ENCODE data around the gene ZNF674. TPM values are rescaled to one million over a fixed set of nuclear protein-coding genes. Genes with fewer than 3 reads are reported as not detected.
A peak's percentile ranks its signal among the peaks of the same experiment; 100 is the strongest.
"Not testable (repeated sequence)": the region's sequence is repeated elsewhere in the genome, so short reads cannot be mapped to it uniquely, and the experiment has no call there.

The ZNF674 gene
- total RNA-seq, 2 experiments from 2014 or later: 2.0 to 2.6 TPM

GRCh38 chrX:46531442-46531841 lies 13.8 kb downstream of the ZNF674 start:
- POLR2A ChIA-PET: no interaction called here

GRCh38 chrX:46530404-46530908 lies 14.8 kb downstream of the ZNF674 start:
- CTCF ChIA-PET; H3K4me3 Mint-ChIP-seq; H3K36me3 Mint-ChIP-seq (ENCODE audit: low read depth); H3K4me1 Mint-ChIP-seq; H3K27ac Mint-ChIP-seq; POLR2A ChIA-PET; DNase-seq; H3K9me3 Mint-ChIP-seq (ENCODE audit: low read depth); intact Hi-C loops (cut with DNase I, micrococcal nuclease); ATAC-seq; H3K27me3 Mint-ChIP-seq: not testable (repeated sequence)

More at GRCh38 chrX:46531442-46531841, 13.8 kb downstream of the ZNF674 start:
- H3K27ac Mint-ChIP-seq: no peak overlapping the region
- peaks cover 2% of the 10 kb centered on the region for H3K36me3 Mint-ChIP-seq (ENCODE audit: low read depth)
- H3K27me3 Mint-ChIP-seq: no peaks in the 10 kb centered on the region
- no peaks in the 10 kb centered on the region for H3K9me3 Mint-ChIP-seq (ENCODE audit: low read depth)
- CTCF ChIA-PET: interaction anchor here (0.6 kb wide), 1 partner anchor 9 kb away, joined by 3 read pairs; no protein-coding TSS in a partner anchor
- DNase-seq (no peak), ATAC-seq (no peak)
- intact Hi-C loops (cut with DNase I, micrococcal nuclease): no loop called here
- no peak overlapping the region for H3K4me3 Mint-ChIP-seq
- H3K4me1 Mint-ChIP-seq: no peaks in the 10 kb centered on the region

DNA sequence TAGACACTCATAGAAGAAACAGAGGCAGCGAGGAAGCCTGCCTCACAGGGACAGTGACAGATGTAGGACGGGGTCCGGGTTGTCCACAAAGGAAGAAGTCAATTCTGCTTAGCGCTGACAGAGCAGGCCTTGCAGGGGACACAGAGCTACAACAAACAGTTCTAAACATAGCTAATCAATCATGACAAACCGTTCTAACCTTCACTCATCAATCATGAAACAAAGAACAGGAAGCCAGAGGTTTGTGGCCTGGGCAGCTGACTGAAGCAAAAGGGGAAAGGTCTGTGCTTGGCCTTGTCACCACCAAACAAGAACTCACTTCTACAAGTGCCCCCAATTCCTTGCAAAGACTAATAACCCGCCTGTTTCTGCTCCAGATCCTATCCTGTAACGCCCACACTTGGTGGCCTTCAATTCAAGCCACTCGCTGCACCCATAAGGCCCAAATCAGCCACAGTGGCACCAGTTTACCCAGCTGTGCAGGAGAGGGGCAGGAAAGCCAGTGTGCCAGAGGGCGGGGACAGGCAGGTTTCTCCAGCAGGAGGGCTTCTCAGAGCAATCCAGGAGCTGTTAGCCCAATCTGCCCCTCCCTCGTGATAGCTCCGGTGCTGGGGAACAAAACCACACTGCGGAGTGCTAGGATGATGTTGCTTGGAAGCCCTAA lies 15.3 kb downstream of the ZNF674 start:
- DNase-seq; CTCF ChIA-PET; H3K27ac Mint-ChIP-seq; H3K4me1 Mint-ChIP-seq; POLR2A ChIA-PET; H3K9me3 Mint-ChIP-seq (ENCODE audit: low read depth); H3K4me3 Mint-ChIP-seq; H3K27me3 Mint-ChIP-seq; H3K36me3 Mint-ChIP-seq (ENCODE audit: low read depth); intact Hi-C loops (cut with DNase I, micrococcal nuclease); ATAC-seq: not testable (repeated sequence)

DNA sequence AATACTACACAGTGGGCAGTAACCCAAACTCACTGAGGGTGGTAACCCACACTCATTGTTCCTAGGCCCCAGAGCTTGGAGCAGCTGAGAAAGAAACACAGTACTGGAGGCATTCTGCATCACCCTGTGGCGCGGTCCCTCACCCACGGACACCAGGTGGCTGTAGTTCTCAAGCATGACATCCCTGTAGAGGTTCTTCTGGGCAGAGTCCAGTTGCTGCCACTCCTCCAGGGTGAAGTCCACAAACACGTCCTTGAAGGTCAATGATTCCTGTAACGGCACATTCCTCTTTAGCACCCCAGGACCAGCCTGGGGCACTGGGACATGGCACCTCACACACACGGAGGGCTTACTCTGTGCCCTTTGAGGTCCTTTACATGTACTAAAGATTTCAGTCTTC lies 16.6 kb downstream of the ZNF674 start:
- not testable (repeated sequence) for H3K9me3 Mint-ChIP-seq (ENCODE audit: low read depth)

GRCh38 chrX:46506076-46506475 lies 39.1 kb downstream of the ZNF674 start:
- Mint-ChIP-seq H3K4me3 (no peak overlapping the region), H3K27me3 (no peaks in the 10 kb centered on the region), H3K36me3 (ENCODE audit: low read depth) (peaks cover 32% of the 10 kb centered on the region), H3K4me1 (no peaks in the 10 kb centered on the region), H3K27ac (no peak overlapping the region), H3K9me3 (ENCODE audit: low read depth) (peaks cover 11% of the 10 kb centered on the region)
- ChIA-PET CTCF (no interaction called here), POLR2A (interaction anchor here (0.6 kb wide), 1 partner anchor 98 kb away, joined by 3 read pairs; no protein-coding TSS in a partner anchor)
- ATAC-seq: no peak
- DNase-seq: no peak
- intact Hi-C loops (cut with DNase I, micrococcal nuclease): no loop called here

More for the DNA sequence above, 16.6 kb downstream of the ZNF674 start:
- H3K4me1 Mint-ChIP-seq; H3K36me3 Mint-ChIP-seq (ENCODE audit: low read depth); H3K27me3 Mint-ChIP-seq; H3K4me3 Mint-ChIP-seq; ATAC-seq; H3K27ac Mint-ChIP-seq; POLR2A ChIA-PET; CTCF ChIA-PET; intact Hi-C loops (cut with DNase I, micrococcal nuclease); DNase-seq: not testable (repeated sequence)

- Mint-ChIP-seq H3K9me3 (ENCODE audit: low read depth) (peaks cover 21% of the 10 kb centered on the region), H3K27me3 (no peaks in the 10 kb centered on the region), H3K27ac (no peak overlapping the region), H3K4me1 (no peaks in the 10 kb centered on the region), H3K4me3 (no peak overlapping the region), H3K36me3 (ENCODE audit: low read depth) (peaks cover 46% of the 10 kb centered on the region)
- intact Hi-C loops (cut with DNase I, micrococcal nuclease): no loop called here
- ChIA-PET POLR2A (no interaction called here), CTCF (no interaction called here)
- no peak for DNase-seq
- no peak for ATAC-seq
Observed at GRCh38 chrX:46502848-46503247, 42.4 kb downstream of the ZNF674 start.

- ChIA-PET CTCF (no interaction called here), POLR2A (no interaction called here)
- Mint-ChIP-seq H3K36me3 (ENCODE audit: low read depth) (peaks cover 41% of the 10 kb centered on the region), H3K4me1 (no peaks in the 10 kb centered on the region), H3K27me3 (no peaks in the 10 kb centered on the region), H3K27ac (no peak overlapping the region), H3K9me3 (ENCODE audit: low read depth) (peaks cover 25% of the 10 kb centered on the region), H3K4me3 (no peak overlapping the region)
- intact Hi-C loops (cut with DNase I, micrococcal nuclease): no loop called here
- DNase-seq: no peak
- ATAC-seq: no peak
Observed at GRCh38 chrX:46500054-46500453, 45.2 kb downstream of the ZNF674 start.

DNA sequence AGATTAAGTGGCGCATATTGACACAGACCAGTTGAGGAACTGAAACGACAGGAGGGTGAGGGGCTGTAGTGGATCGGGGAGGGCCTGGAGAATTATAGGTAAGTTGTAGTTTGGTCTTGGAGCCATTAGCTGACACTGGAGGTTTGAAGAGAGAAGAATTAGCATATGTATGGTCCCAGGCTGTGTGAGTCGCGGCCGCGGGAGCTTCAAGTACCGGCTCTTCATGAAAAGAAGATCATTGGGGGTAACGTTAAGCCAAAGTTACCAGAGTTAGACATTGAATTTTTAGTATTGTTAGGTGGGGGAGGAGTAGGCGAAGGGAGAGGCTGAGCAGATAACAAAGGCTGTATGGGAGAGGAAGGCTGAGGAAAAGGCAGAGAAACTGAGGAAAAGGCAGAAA lies 56.5 kb downstream of the ZNF674 start:
- ATAC-seq (no peak), DNase-seq (no peak)
- Mint-ChIP-seq H3K4me1 (peaks cover 23% of the 10 kb centered on the region), H3K27ac (no peak overlapping the region), H3K4me3 (no peak overlapping the region), H3K36me3 (ENCODE audit: low read depth) (peaks cover 22% of the 10 kb centered on the region), H3K9me3 (ENCODE audit: low read depth) (peaks cover 12% of the 10 kb centered on the region), H3K27me3 (no peaks in the 10 kb centered on the region)
- POLR2A ChIA-PET: no interaction called here
- CTCF ChIA-PET: no interaction called here
- intact Hi-C loops (cut with DNase I, micrococcal nuclease): no loop called here

DNA sequence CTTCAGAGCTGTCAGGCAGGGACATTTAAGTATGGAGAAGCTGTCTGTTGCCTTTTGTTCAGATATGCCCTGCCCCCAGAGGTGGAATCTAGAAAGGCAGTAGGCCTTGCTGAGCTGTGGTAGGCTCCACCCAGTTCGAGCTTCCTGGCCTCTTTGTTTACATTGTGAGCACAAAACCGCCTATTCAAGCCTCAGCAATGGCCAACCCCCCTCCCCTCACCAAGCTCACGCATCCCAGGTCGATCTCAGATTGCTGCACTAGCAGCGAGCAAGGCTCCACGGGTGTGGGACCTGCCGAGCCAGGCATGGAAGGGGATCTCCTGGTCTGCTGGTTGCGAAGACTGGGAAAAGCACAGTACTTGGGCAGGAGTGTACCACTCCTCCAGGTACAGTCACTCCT lies 59.3 kb downstream of the ZNF674 start:
- peaks cover 9% of the 10 kb centered on the region for H3K9me3 Mint-ChIP-seq (ENCODE audit: low read depth)
- POLR2A ChIA-PET: no interaction called here
- H3K27me3 Mint-ChIP-seq: no peaks in the 10 kb centered on the region
- ATAC-seq (peak; percentile 47), DNase-seq (peak; percentile 46)
- CTCF ChIA-PET: interaction anchor here (0.6 to 0.7 kb wide), 3 partner anchors 156 to 673 kb away, joined by 3 to 4 read pairs (median 4); no protein-coding TSS in a partner anchor
- no peak overlapping the region for H3K4me3 Mint-ChIP-seq
- intact Hi-C loops (cut with DNase I, micrococcal nuclease): no loop called here
- no peak overlapping the region for H3K27ac Mint-ChIP-seq
- H3K36me3 Mint-ChIP-seq (ENCODE audit: low read depth): peaks cover 40% of the 10 kb centered on the region
- peaks cover 23% of the 10 kb centered on the region for H3K4me1 Mint-ChIP-seq

DNA sequence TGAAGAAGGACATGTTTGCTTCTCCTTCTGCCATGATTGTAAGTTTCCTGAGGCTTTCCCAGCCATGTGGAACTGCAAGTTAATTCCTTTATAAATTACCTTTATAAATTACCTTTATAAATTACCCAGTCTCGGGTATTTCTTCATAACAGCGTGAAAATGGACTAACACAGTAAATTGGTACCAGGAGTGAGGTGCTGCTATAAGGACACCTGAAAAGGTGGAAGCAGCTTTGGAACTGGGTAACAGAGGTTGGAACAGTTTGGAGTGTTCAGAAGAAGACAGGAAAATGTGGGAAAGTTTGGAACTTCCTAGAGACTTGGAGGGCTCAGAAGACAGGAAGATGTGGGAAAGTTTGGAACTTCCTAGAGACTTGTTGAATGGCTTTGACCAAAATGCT lies 66.6 kb downstream of the ZNF674 start:
- H3K9me3 Mint-ChIP-seq (ENCODE audit: low read depth): peaks cover 11% of the 10 kb centered on the region
- POLR2A ChIA-PET; H3K27ac Mint-ChIP-seq; DNase-seq; H3K4me3 Mint-ChIP-seq; CTCF ChIA-PET; H3K27me3 Mint-ChIP-seq; ATAC-seq; intact Hi-C loops (cut with DNase I, micrococcal nuclease); H3K4me1 Mint-ChIP-seq: not testable (repeated sequence)
- peaks cover 42% of the 10 kb centered on the region for H3K36me3 Mint-ChIP-seq (ENCODE audit: low read depth)

DNA sequence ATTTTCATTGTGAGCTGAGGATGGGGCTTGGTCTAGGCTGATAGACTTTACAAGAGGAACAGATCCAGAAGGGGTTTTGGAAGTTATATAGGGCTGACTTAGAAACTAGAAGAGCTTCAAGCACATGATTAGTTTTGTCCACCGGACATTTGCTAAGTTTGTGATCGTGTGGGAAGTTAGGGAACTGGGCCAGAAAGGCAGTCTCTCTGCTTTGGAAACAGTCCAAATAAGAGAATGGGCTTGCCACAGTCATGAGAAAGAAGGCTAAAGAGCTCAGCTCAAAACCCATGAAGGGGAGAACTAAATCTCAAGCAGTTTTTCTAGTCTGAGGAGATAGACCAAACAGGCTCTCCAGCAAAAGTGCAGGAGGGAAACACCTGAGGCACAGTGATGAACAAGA lies 67.8 kb downstream of the ZNF674 start:
- Mint-ChIP-seq H3K9me3 (ENCODE audit: low read depth) (peaks cover 6% of the 10 kb centered on the region), H3K4me1 (no peaks in the 10 kb centered on the region), H3K27me3 (no peaks in the 10 kb centered on the region), H3K36me3 (ENCODE audit: low read depth) (peaks cover 39% of the 10 kb centered on the region), H3K27ac (no peak overlapping the region), H3K4me3 (no peak overlapping the region)
- ChIA-PET POLR2A (no interaction called here), CTCF (no interaction called here)
- intact Hi-C loops (cut with DNase I, micrococcal nuclease): no loop called here
- ATAC-seq: no peak
- no peak for DNase-seq

DNA sequence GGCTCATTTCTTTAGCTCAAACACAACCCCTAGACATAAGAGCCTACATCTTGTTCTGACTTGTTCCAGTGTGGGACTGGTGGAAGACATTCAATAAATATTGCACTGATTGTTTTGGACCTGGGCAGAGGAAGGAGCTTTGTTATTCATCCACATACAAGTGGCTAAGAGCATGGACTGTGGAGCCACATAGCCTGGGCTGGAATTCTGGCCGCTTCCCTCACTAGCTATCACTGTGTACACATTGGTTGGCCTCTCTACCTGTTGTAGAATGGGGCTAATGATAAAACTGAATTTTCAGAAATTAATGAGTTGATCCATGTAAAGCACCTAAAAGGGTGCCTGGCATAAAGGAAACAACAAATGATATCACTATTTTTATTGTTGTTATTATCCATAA lies 80.0 kb downstream of the ZNF674 start:
- ChIA-PET CTCF (no interaction called here), POLR2A (no interaction called here)
- Mint-ChIP-seq H3K27ac (no peak overlapping the region), H3K9me3 (ENCODE audit: low read depth) (peaks cover 3% of the 10 kb centered on the region), H3K4me1 (peaks cover 14% of the 10 kb centered on the region), H3K36me3 (ENCODE audit: low read depth) (peaks cover 54% of the 10 kb centered on the region), H3K4me3 (no peak overlapping the region), H3K27me3 (no peaks in the 10 kb centered on the region)
- no peak for DNase-seq
- intact Hi-C loops (cut with DNase I, micrococcal nuclease): no loop called here
- ATAC-seq: no peak

Measured in activated CD4-positive, alpha-beta T cell treated with anti-CD3 and anti-CD28 coated beads for 36 hours (primary cell).